ENCODE results near the gene SEBOX. TPM values are rescaled to one million over a fixed set of nuclear protein-coding genes. Genes with fewer than 3 reads are reported as not detected.

SEBOX gene
- total and polyA plus RNA-seq, 2 of the 8 experiments (the other 6 are each of a cell fraction or from before 2014, with no cell fraction given), result not detected

GRCh38 chr17:28407130-28407973 is 42.4 kb upstream of the SEBOX start (continued):
- peak in 2 of 3 experiments; percentile 20 to 43; a peak in 2 of 4 replicates for TF ChIP-seq CTCF (IDR thresholded peaks at IDR 0.05; ENCODE audit: control extremely low read depth in 1 of 3, insufficient read depth in 1 of 3, low read depth in 1 of 3, low read length in 3 of 3)
